A673 (cell line): ENCODE data around the gene LINGO3. TPM values are rescaled to one million over a fixed set of nuclear protein-coding genes. Genes with fewer than 3 reads are reported as not detected.

ENCODE experiments used
- BruUV-seq: library from RNA; stranded (reverse); fragments of 400-500 nt; replicated peaks from 2 replicates; lab custom pipeline; 2021; lab: Mats Ljungman, UMichigan
- CTCF ChIA-PET: fragments of 300-600 bp; sonication (Branson Sonifier 250); formaldehyde crosslinking; loops from one replicate; lab custom pipeline; 2022; ENCODE audit warnings: antibody characterized with exemption; lab: Charles Lee
- POLR2A ChIA-PET: fragments of 300-600 bp; sonication (Branson Sonifier 250); formaldehyde crosslinking; loops from one replicate; lab custom pipeline; 2022; ENCODE audit warnings: antibody characterized with exemption; ENCODE audit not compliant: low non-redundant PET; lab: Charles Lee
- DNase-seq: peaks from one replicate; pipeline ENCODE4 v3.0.0-alpha.2; 2015; ENCODE audit warnings: low spot score
- H3K27ac ChIP-seq: fragments of 200-600 bp; sonication (generic); 2 replicates; pipeline ENCODE4 v1.5.1; 2016; ENCODE audit warnings: mixed run types, low read depth, mild to moderate bottlenecking, mixed read lengths, antibody characterized with exemption, low read length; ENCODE audit not compliant: poor library complexity, severe bottlenecking
- H3K27me3 ChIP-seq: fragments of 200-600 bp; sonication (generic); replicated peaks from 2 replicates; pipeline ENCODE4 v1.6.1; 2017; ENCODE audit warnings: mixed run types, low read depth, mild to moderate bottlenecking, mixed read lengths, antibody characterized with exemption, low read length; ENCODE audit not compliant: insufficient read depth, poor library complexity
- H3K36me3 ChIP-seq: fragments of 200-600 bp; sonication (generic); 2 replicates; pipeline ENCODE4 v1.6.1; 2016; ENCODE audit warnings: mixed run types, mild to moderate bottlenecking, mixed read lengths, antibody characterized with exemption, low read length; ENCODE audit not compliant: insufficient read depth, poor library complexity, severe bottlenecking
- H3K4me1 ChIP-seq: fragments of 200-600 bp; sonication (generic); 2 replicates; pipeline ENCODE4 v1.6.1; 2017; ENCODE audit warnings: mixed run types, mild to moderate bottlenecking, mixed read lengths, antibody characterized with exemption, low read length; ENCODE audit not compliant: insufficient read depth, poor library complexity, severe bottlenecking
- H3K4me3 ChIP-seq: fragments of 200-600 bp; sonication (generic); 2 replicates; pipeline ENCODE4 v1.5.1; 2016; ENCODE audit warnings: low read depth, mixed run types, mild to moderate bottlenecking, mixed read lengths, low read length; ENCODE audit not compliant: poor library complexity, severe bottlenecking
- H3K9me3 ChIP-seq: fragments of 200-600 bp; sonication (generic); 2 replicates; pipeline ENCODE4 v1.6.1; 2016; ENCODE audit warnings: mixed run types, low read depth, mild to moderate bottlenecking, mixed read lengths, antibody characterized with exemption, low read length; ENCODE audit not compliant: poor library complexity, severe bottlenecking
- EZH2 ChIP-seq: fragments of 200-600 bp; sonication (generic); IDR thresholded peaks from 2 replicates; pipeline ENCODE4 v1.6.1; 2017; ENCODE audit warnings: borderline replicate concordance, low read depth, mild to moderate bottlenecking, mixed read lengths, antibody characterized with exemption, low read length; ENCODE audit not compliant: poor library complexity, severe bottlenecking
- intact Hi-C: fragments of 100-400 bp; cut with micrococcal nuclease; formaldehyde crosslinking; loops from one replicate; pipeline ENCODE4 v1.10.0; 2022; ENCODE audit not compliant: unreplicated experiment
- total RNA-seq: library from RNA; stranded (reverse); gene quantifications from 2 replicates; pipeline ENCODE4 v1.2.3, GENCODE V29; 2021
- TF ChIP-seq, protein P1 (sequence below): fragments of 300-800, 200-600 bp; sonication (generic); conservative IDR thresholded peaks from 2 replicates; pipeline ENCODE4 v1.5.1; 2017; ENCODE audit warnings: low read depth, mild to moderate bottlenecking, antibody characterized with exemption, low read length, moderate library complexity, mixed read lengths

Gene LINGO3
- total RNA-seq, 1 experiment from 2014 or later: not detected

- no TSS peak for BruUV-seq
- intact Hi-C loops: no loop called here
- Histone ChIP-seq H3K9me3 (no peaks in the 10 kb centered on the region), H3K36me3 (no peaks in the 10 kb centered on the region), H3K27me3 (peaks cover 46% of the 10 kb centered on the region), H3K4me1 (peaks cover 18% of the 10 kb centered on the region), H3K4me3 (no peak overlapping the region), H3K27ac (no peak overlapping the region)
- ChIA-PET CTCF (interaction anchor here (0.7 kb wide), 1 partner anchor 510 kb away, joined by 4 read pairs; no protein-coding TSS in a partner anchor), POLR2A (no interaction called here)
- DNase-seq: no peak
- TF ChIP-seq, protein P1, sequence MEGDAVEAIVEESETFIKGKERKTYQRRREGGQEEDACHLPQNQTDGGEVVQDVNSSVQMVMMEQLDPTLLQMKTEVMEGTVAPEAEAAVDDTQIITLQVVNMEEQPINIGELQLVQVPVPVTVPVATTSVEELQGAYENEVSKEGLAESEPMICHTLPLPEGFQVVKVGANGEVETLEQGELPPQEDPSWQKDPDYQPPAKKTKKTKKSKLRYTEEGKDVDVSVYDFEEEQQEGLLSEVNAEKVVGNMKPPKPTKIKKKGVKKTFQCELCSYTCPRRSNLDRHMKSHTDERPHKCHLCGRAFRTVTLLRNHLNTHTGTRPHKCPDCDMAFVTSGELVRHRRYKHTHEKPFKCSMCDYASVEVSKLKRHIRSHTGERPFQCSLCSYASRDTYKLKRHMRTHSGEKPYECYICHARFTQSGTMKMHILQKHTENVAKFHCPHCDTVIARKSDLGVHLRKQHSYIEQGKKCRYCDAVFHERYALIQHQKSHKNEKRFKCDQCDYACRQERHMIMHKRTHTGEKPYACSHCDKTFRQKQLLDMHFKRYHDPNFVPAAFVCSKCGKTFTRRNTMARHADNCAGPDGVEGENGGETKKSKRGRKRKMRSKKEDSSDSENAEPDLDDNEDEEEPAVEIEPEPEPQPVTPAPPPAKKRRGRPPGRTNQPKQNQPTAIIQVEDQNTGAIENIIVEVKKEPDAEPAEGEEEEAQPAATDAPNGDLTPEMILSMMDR: no peak
- no peak for TF ChIP-seq EZH2
These were observed 16.7 kb downstream of the LINGO3 start for GRCh38 chr19:2291185-2291751.

DNA sequence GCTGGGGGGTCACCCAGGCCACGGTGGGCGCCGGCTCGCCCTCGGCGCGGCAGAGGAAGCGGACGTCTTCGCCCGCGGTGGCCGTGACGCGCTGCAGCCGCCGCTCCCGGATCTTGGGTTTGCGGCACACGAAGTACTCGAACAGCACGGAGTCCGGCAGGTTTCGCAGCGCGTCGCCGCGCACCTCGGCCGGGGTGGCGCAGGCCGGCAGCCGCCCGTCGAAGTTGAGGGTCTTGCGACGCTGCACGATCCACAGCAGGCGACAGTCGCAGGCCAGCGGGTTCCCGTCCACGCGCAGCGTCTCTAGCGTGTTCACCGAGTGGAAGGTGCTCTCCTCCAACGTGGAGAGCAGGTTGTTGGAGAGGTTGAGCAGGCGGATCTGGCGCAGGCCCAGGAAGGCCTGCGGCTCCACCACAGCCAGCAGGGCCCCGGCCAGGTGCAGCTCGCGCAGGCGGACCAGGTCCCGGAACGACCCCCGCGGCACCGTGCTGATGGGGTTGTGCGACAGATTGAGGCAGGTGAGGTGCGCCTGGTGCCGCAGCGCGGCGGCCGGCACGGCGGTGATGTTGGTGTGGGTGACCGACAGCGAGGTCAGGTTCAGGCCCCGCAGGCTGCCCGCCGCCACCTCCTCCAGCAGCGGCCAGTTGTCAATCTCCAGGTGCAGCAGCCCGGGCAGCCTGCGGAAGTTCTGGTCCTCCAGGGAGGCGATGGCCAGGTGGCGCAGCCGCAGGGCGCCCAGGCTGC, 17.3 kb downstream of the LINGO3 start:
- no TSS peak for BruUV-seq
- Histone ChIP-seq H3K9me3 (no peaks in the 10 kb centered on the region), H3K27me3 (peaks cover 46% of the 10 kb centered on the region), H3K4me3 (peak overlapping the region; percentile 30), H3K36me3 (no peaks in the 10 kb centered on the region), H3K4me1 (peaks cover 18% of the 10 kb centered on the region), H3K27ac (no peak overlapping the region)
- no peak for DNase-seq
- TF ChIP-seq, protein P1: no peak
- TF ChIP-seq EZH2: peak; percentile 18
- intact Hi-C loops: no loop called here
- ChIA-PET POLR2A (no interaction called here), CTCF (no interaction called here)

DNA sequence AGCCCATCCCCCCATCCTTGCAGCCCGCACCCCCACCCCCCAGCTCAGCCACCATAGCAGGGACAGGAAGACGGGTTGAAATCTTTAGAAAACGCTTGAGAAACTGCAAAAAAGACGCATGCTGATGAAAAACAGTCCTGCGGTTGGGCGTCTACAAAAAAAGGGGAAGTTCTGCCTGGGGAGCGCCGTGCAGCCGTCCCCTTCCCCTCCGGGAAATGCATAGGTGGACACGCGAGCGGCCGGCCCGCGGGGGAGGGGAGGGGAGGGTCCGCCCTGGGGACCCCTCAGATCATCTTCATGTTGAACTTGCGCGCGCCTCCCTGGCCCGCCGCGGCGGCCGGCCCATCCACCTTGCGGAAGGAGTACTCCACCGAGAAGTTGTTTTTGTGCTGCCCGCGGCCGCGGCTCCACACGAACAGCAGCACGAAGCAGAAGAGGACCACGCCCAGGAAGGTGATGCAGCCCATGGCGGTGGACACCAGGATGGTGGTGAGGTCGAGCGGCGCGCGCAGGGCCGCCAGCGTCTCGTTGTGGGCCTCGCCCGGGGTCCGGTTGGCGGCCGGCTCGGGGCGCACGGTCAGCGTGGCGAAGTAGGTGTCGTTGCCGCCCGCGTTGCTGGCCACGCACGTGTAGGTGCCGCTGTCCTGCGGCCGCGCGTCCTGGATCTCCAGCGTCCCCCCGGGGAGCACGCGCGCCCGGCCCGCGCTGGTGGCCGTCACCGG, 18.1 kb downstream of the LINGO3 start:
- no TSS peak for BruUV-seq
- Histone ChIP-seq H3K36me3 (no peaks in the 10 kb centered on the region), H3K9me3 (no peaks in the 10 kb centered on the region), H3K27ac (no peak overlapping the region), H3K27me3 (peaks cover 46% of the 10 kb centered on the region), H3K4me3 (peak overlapping the region; percentile 30), H3K4me1 (peaks cover 17% of the 10 kb centered on the region)
- TF ChIP-seq, protein P1: no peak
- peak; percentile 68 for TF ChIP-seq EZH2
- CTCF ChIA-PET: no interaction called here
- intact Hi-C loops: no loop called here
- POLR2A ChIA-PET: no interaction called here
- DNase-seq: no peak
